DND-41 (cell line): ENCODE data around the gene KASH5.

Experiments used
- CTCF ChIP-seq: IDR thresholded peaks from 2 replicates; pipeline ENCODE4 v1.5.1; 2012; ENCODE audit warnings: borderline replicate concordance, low read length, moderate library complexity, mild to moderate bottlenecking; ENCODE audit not compliant: poor library complexity, severe bottlenecking; ENCODE audit errors: extremely low read depth
- EZH2 ChIP-seq: IDR thresholded peaks from 3 replicates; pipeline ENCODE4 v1.6.1; 2012; ENCODE audit warnings: borderline replicate concordance, low read depth, mild to moderate bottlenecking, moderate library complexity, low read length, inconsistent platforms; ENCODE audit not compliant: severe bottlenecking

DNA sequence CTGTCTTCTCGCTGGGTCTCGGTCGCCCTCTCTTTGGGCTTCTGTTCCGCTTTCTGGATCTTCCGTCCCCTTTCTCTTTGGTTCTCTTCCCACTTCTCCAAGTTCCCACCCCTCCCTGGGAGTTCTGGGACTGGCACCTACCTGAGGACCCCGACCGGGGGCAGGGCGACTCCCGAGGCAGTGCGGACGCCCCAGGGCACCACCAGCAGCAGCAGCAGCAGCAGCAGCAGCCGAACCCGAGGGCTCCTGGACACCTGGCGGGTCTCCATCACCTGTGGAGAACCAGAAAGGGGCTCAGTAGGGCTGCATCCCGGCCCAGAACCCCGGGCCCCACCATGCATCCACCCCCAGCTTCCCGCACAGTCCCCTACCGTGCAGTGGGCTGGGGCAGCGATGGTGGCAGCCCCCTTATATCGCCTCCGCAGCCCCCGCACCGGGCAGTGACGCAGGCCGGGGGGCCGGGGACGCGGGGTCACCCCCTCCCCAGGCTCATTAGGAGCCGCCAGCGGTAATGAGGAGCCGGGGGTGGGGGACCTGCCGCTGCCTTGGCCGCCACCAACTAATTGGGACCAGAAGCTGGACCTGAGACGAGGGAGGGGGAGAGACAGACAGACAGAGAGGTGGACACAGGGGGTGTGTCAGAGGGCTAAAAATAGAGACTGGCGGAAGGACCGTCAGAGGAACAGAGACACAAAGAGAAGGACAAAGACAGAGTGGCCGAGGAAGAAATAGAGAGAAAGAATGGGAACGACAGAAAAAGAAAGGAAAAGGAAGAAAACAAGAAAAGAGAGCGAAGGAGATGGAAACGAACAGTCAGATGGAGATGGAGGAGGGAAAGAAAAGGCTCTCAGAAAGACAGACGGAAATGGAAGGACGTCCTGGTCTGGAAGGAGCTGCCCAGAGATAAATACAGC lies 35.3 kb downstream of the KASH5 start, which contains the start of gene PTH2:
- TF ChIP-seq CTCF (no peak), EZH2 (no peak)
